T-helper 17 cell (primary cell): ENCODE measurements around the gene PXDC1. TPM values are rescaled to one million over a fixed set of nuclear protein-coding genes. Genes with fewer than 3 reads are reported as not detected.
"Not testable (repeated sequence)": the region's sequence is repeated elsewhere in the genome, so short reads cannot be mapped to it uniquely, and the experiment has no call there.

Source experiments
- ATAC-seq: fragments of 150-1000 bp; cut with Tn5 transposase; 2 replicates; pipeline ENCODE4 v1.10.0; 2021; ENCODE audit warnings: mild to moderate bottlenecking, moderate library complexity
- DNase-seq, 3 donors: peaks; one replicate each; pipeline versions ENCODE4 v3.0.0 to v3.0.0-alpha.2; 2020 to 2021
- H3K9me3 ChIP-seq: one replicate; pipeline ENCODE4 v1.7.0; 2013; ENCODE audit warnings: low read length, mild to moderate bottlenecking; ENCODE audit not compliant: control insufficient read depth, poor library complexity, severe bottlenecking
- H3K27ac Mint-ChIP-seq: one replicate; pipeline ENCODE4 v1.8.0; 2022; ENCODE audit warnings: mild to moderate bottlenecking, moderate library complexity, mixed read lengths
- H3K27me3 Mint-ChIP-seq: one replicate; pipeline ENCODE4 v1.8.0; 2022; ENCODE audit warnings: mixed read lengths
- H3K36me3 Mint-ChIP-seq: one replicate; pipeline ENCODE4 v1.8.0; 2022; ENCODE audit warnings: low read depth, mixed read lengths
- H3K4me1 Mint-ChIP-seq: one replicate; pipeline ENCODE4 v1.8.0; 2022; ENCODE audit warnings: mild to moderate bottlenecking, mixed read lengths
- H3K4me3 Mint-ChIP-seq: one replicate; pipeline ENCODE4 v1.8.0; 2022; ENCODE audit warnings: mild to moderate bottlenecking, moderate library complexity, mixed read lengths
- total RNA-seq, 4 donors: library from RNA in 2 of 4; stranded (reverse) in 2 of 4; gene quantifications; one replicate each; pipeline ENCODE4 v1.2.3 and lab custom pipeline; 2022 to 2026

The PXDC1 gene
- total RNA-seq, 2 donors from 2014 or later, result 0.72 to 3.6 TPM

DNA sequence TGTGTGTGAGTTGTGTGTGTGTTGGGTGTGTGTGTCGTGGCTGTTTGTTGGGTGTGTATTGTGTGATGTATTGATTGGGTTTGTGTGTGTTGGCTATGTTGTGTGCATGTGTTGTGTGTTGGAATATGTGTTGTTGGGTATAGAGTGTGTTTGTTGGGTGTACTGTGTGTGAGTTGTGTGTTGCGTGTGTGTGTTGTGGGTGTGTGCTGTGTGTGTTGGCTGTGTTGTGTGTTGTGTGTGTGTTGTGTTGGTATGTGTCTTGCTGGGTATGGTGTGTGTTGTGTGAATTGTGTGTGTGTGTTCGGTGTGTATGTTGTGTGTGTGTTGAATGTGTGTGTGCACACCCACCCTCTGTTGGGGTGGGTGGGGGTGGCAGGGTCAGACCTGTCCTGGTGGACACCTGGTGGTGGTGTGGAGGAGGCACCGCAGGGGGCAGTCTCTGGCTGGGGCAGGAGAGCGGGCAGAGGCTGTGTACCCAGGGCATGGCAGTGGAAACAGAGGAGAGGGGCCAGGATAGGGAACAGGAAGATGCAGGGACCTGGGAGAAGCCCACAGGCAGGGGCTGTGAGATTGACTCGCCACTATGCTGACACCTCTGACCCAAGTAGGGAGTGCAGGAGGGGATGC, 25.5 kb upstream of the PXDC1 start:
- peaks cover 15% of the 10 kb centered on the region for H3K27me3 Mint-ChIP-seq
- no peaks in the 10 kb centered on the region for H3K9me3 ChIP-seq
- H3K4me3 Mint-ChIP-seq, result no peak overlapping the region
- no peaks in the 10 kb centered on the region for H3K4me1 Mint-ChIP-seq
- ATAC-seq (no peak), DNase-seq (no peak)
- H3K27ac Mint-ChIP-seq, result no peak overlapping the region
- peaks cover 5% of the 10 kb centered on the region for H3K36me3 Mint-ChIP-seq

DNA sequence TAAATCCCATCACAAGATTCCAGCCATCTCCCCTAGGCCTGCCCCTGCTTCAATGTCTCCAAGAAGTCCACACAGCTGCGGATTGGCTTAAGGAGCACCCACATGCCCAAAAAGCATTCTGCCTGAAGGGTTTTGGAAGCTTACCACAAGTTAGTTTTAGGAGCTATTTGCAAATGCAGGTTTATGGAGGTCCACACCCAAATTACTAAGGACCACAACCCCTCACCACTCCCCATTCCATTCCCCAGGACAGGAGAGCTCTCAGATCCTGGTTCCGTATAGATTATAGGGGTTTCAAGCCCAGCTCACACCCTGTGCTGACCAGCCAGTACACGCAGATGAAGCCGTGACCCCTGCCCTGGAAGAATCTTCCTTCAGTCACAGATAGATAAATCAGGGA, 24.3 kb upstream of the PXDC1 start:
- Mint-ChIP-seq H3K4me1 (no peaks in the 10 kb centered on the region), H3K36me3 (peaks cover 5% of the 10 kb centered on the region), H3K27me3 (peaks cover 15% of the 10 kb centered on the region), H3K27ac (no peak overlapping the region), H3K4me3 (no peak overlapping the region)
- ATAC-seq, result no peak
- no peak for DNase-seq
- no peaks in the 10 kb centered on the region for H3K9me3 ChIP-seq

DNA sequence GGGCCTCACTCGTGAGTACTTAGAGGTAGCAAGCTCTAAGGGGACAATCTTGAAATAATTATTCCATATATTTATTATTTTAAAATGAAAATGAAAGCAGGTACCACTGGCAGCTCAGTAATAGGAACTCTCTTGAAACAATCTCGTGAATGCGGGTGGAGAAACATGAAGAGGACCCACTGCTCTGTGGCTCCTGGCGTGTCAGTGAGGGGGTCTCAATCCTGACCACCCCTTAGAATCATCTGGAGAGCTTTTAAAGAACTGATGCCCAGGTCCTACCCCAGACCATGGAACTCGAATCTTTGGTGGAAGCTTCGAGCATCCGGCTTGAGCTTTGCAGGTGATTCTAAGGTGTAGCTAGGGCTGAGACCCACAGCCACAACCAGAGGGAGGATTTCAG, 23.9 kb upstream of the PXDC1 start:
- H3K4me1 Mint-ChIP-seq, result no peaks in the 10 kb centered on the region

DNA sequence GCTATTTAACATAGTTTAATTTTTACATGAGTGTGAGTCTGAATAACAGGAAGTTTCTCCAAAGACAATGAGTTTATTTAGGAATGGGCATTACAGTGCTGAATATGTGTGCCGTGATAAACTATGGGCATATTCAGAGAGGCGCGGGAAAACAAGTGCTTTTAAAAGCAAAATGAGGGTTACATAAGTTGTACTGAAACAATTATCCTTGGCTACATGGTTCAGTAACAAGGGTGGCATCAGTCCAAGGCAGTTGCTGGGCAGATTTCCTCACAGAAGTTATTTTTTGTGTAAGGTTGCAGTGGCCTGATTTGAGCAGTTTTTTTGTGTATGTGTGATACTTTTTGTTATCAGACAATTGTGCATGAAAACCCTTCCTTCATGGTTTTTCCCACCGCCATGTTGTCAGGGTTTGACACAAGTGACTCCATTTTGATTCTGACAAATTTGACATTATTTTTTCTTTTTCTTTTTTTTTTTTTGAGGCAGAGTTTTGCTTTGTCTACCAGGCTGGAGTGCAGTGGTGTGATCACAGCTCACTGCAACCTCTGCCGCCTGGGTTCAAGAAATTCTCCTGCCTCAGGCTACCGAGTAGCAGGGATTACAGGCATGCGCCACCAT, 22.3 kb upstream of the PXDC1 start:
- ATAC-seq, result no peak
- H3K9me3 ChIP-seq, result no peaks in the 10 kb centered on the region
- no peaks in the 10 kb centered on the region for H3K36me3 Mint-ChIP-seq
- H3K27ac Mint-ChIP-seq, result no peak overlapping the region
- no peaks in the 10 kb centered on the region for H3K4me1 Mint-ChIP-seq
- H3K27me3 Mint-ChIP-seq, result peaks cover 15% of the 10 kb centered on the region
- H3K4me3 Mint-ChIP-seq, result no peak overlapping the region
- no peak for DNase-seq

More for the DNA sequence above, 23.9 kb upstream of the PXDC1 start:
- no peak overlapping the region for H3K27ac Mint-ChIP-seq
- ATAC-seq, result no peak
- H3K9me3 ChIP-seq, result no peaks in the 10 kb centered on the region
- H3K27me3 Mint-ChIP-seq, result peaks cover 15% of the 10 kb centered on the region
- no peak overlapping the region for H3K4me3 Mint-ChIP-seq
- no peak for DNase-seq
- H3K36me3 Mint-ChIP-seq, result peaks cover 5% of the 10 kb centered on the region

DNA sequence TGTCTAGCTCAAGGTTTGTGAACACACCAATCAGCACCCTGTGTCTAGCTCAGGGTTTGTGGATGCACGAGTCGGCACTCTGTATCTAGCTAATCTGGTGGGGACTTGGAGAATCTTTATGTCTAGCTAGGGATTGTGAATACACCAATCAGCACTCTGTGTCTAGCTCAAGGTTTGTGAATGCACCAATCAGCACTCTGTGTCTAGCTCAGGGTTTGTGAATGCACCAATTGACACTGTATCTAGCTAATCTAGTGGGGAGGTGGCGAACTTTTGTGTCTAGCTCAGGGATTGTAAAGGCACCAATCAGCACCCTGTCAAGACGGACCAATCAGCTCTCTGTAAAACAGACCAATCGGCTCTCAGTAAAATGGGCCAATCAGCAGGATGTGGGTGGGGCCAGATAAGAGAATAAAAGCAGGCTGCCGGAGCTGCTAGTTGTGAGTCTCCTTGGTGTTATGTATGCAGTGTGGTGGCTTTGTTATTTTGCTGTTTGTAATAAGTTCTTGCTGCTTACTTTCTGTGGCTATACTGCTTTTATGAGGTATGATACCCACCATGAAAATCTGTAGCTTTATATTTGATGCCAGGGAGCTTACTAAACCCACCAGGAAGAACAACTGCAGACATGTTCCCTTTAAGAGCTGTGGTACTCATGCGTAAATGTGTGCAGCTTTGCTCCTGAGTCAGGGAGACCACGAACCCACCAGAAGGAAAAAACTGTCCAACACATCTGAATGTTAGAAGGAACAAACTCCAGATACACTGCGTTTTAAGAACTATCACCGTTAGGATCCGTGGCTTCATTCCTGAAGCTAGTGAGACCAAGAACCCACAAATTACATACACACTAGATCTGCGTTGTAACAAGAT, 20.9 kb upstream of the PXDC1 start:
- H3K36me3 Mint-ChIP-seq, H3K4me1 Mint-ChIP-seq, ATAC-seq, H3K27ac Mint-ChIP-seq, H3K4me3 Mint-ChIP-seq, DNase-seq, H3K9me3 ChIP-seq: not testable (repeated sequence)
- H3K27me3 Mint-ChIP-seq, result peaks cover 18% of the 10 kb centered on the region

DNA sequence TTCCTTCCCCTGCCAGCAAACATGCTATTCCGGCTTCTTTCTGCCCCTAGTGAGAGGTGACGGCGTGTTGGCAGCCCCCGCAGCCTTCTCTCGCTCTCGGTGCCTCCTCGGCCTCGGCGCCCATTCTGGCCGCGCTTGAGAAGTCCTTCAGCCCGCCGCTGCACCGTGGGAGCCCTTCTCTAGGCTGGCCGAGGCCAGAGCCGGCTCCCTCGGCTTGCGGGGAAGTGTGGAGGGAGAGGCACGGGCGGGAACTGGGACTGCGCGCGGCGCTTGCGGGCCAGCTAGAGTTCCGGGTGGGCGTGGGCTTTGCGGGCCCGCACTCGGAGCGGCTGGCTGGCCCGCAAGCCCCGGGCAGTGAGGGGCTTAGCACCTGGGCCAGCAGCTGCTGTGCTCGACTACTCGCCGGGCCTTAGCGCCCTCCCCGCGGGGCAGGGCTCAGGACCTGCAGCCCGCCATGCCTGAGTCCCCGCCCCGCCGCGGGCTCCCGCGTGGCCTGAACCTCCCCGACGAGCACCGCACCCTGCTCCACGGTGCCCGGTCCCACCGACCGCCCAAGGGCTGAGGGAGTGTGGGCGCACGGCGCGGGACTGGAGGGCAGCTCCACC, 20.0 kb upstream of the PXDC1 start:
- DNase-seq (no peak), ATAC-seq (no peak)
- Mint-ChIP-seq H3K36me3 (peaks cover 2% of the 10 kb centered on the region), H3K4me1 (no peaks in the 10 kb centered on the region), H3K27me3 (peaks cover 26% of the 10 kb centered on the region), H3K27ac (no peak overlapping the region), H3K4me3 (no peak overlapping the region)
- H3K9me3 ChIP-seq, result no peaks in the 10 kb centered on the region

DNA sequence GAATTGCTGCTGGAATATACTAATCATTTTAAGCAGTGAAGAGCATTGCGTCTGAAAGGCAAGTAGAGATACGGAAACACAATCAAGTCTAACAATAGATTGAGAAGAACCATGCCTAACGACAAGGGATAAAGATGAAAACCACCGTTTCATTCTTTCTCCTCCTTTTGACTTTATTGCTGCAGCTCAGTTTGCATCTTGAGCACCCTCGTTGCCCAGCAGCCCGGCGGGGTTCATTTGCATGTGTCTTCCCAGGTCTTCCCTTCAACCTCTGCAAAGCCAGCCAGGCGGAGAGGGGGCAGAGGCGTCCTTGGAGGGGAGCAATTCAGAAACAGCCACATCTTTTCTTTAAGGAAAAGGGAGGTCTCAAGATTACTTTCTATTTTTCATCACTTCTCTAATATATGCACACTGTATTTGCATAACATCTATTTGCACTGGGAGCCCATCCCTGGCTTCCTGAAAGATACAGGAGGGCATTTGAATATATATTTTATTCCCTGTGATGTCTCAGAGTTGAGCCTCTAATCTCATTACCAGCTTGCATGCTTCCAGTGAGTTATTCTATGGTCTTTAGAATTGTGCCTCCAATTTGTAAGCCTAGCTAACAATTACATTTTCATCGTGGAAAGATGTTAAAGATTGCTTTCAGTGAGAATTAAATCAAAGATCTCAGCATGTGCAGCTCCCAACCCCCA, 18.7 kb upstream of the PXDC1 start:
- Mint-ChIP-seq H3K4me3 (peak overlapping the region; percentile 21), H3K27me3 (peaks cover 37% of the 10 kb centered on the region), H3K4me1 (no peaks in the 10 kb centered on the region), H3K27ac (no peak overlapping the region), H3K36me3 (peaks cover 2% of the 10 kb centered on the region)
- H3K9me3 ChIP-seq, result no peaks in the 10 kb centered on the region
- no peak for DNase-seq
- ATAC-seq, result no peak

DNA sequence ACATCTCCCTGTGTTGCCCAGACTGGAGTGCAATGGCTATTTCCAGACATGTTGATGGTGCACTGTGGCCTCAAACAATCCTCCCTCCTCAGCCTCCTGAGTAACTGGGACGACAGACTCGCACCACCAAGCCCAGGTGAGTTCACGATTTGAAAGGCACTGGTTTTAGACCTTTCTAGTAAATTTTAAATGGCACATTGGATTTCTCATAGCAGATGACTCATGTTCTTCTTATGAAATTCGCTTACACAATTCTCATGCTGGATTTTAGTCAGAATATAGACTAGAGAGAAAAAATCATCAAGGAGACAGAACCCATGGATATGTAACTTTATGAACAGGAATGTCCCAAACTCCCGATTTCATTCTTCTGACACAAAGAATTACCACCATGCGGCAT, 18.1 kb upstream of the PXDC1 start:
- Mint-ChIP-seq H3K4me3 (peak overlapping the region; percentile 21), H3K27me3 (peaks cover 41% of the 10 kb centered on the region), H3K36me3 (peaks cover 2% of the 10 kb centered on the region), H3K4me1 (no peaks in the 10 kb centered on the region), H3K27ac (no peak overlapping the region)
- ATAC-seq (no peak), DNase-seq (no peak)
- no peaks in the 10 kb centered on the region for H3K9me3 ChIP-seq

DNA sequence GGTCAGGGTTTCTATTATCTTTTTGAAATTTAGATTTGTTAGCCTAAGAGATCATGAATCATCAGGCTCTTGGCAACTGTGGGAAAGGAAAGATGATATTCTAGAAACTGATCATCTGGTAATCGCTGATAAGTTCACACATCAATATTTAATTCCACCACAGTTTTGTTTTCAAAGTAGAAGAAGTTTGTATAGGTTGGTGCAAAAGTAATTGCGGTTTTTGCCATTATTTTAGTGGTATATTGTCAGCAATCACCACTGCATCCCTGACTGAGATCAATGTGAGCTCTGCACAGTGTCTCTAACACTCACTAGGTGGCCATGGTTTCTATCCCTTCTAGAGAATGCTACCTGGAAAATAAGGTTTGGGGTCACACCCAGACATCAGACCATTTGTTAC, 17.0 kb upstream of the PXDC1 start:
- DNase-seq, result no peak
- H3K9me3 ChIP-seq, result no peaks in the 10 kb centered on the region
- Mint-ChIP-seq H3K36me3 (peaks cover 2% of the 10 kb centered on the region), H3K4me3 (no peak overlapping the region), H3K4me1 (no peaks in the 10 kb centered on the region), H3K27ac (no peak overlapping the region), H3K27me3 (peaks cover 41% of the 10 kb centered on the region)
- ATAC-seq, result no peak

DNA sequence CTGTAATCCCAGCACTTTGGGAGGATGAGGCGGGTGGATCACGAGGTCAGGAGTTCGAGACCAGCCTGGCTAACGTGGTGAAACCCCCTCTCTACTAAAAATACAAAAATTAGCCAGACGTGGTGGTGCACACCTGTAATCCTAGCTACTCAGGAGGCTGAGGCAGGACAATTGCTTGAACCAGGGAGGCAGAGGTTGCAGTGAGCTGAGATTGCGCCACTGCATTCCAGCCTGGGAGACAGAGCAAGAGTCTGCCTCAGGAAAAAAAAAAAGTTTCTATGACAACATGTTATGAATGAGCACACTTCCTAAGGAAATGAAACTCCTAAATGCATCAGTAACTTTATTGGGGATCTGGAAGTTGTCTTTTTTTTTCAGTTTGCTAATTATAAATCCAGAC, 16.0 kb upstream of the PXDC1 start:
- H3K36me3 Mint-ChIP-seq, H3K9me3 ChIP-seq, ATAC-seq, DNase-seq, H3K27ac Mint-ChIP-seq, H3K4me3 Mint-ChIP-seq, H3K4me1 Mint-ChIP-seq: not testable (repeated sequence)
- H3K27me3 Mint-ChIP-seq, result peaks cover 41% of the 10 kb centered on the region

DNA sequence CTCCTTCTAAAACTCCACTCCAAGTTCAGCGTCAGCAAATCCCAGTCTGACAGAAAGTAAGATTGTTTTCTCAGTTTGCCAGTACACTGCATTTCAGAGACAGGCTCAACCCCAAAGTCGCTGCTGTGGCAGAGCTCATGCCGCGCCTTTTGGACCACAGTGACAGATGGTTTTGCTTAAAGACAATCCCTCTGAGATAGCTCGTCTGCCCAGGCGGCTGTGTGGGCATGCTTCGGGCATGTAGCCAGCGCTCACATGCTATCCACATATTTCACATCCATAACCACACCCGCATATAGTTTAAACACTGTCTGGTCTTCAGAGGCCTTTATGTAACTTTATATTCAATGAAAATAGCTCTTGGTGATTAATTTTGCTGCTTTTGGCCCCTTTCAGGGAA, 14.7 kb upstream of the PXDC1 start:
- Mint-ChIP-seq H3K36me3 (peaks cover 2% of the 10 kb centered on the region), H3K27ac (no peak overlapping the region), H3K4me1 (no peaks in the 10 kb centered on the region), H3K4me3 (no peak overlapping the region), H3K27me3 (peaks cover 41% of the 10 kb centered on the region)
- no peaks in the 10 kb centered on the region for H3K9me3 ChIP-seq
- DNase-seq (no peak), ATAC-seq (no peak)

DNA sequence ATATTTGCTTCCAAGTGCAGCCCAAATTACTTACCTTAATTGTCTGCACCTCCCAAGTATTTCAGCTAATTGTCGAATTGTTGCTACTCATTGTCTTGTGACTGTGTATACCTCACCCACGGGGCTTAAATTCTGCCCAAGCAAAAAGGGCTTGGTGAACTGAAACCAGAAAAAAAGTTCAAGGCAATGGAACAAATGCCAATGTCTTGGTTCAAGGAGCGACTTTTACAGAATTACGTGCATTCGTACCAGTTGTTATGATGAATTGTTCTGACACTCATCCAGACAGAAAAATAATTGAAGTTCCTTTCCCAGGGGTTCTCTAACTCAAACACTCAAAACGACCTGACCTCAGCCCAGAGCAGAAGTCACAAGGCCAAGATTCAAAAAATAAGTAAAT, 13.9 kb upstream of the PXDC1 start:
- peaks cover 41% of the 10 kb centered on the region for H3K27me3 Mint-ChIP-seq
- no peak for ATAC-seq
- H3K4me1 Mint-ChIP-seq, result no peaks in the 10 kb centered on the region
- DNase-seq, result no peak
- H3K4me3 Mint-ChIP-seq, result no peak overlapping the region
- H3K9me3 ChIP-seq, result no peaks in the 10 kb centered on the region
- H3K27ac Mint-ChIP-seq, result no peak overlapping the region
- H3K36me3 Mint-ChIP-seq, result peaks cover 2% of the 10 kb centered on the region
